Thyroid gland (tissue), 4 donors: ENCODE measurements around the gene YBX3. TPM values are rescaled to one million over a fixed set of nuclear protein-coding genes. Genes with fewer than 3 reads are reported as not detected.

ENCODE experiments used
- DNase-seq, 2 donors: peaks; one replicate each; pipeline ENCODE4 v3.0.0-alpha.2; 2019
- H3K27ac ChIP-seq, 3 donors: fragments of 200-600 bp; sonication (generic); 1 replicate in 2 of 3; 2 replicates in 1 of 3; pipeline ENCODE4 v1.5.1; 2016 to 2019; ENCODE audit warnings: mild to moderate bottlenecking in 1 of 3, moderate library complexity in 1 of 3
- H3K27me3 ChIP-seq: fragments of 200-600 bp; sonication (generic); one replicate; pipeline ENCODE4 v1.5.1; 2019
- H3K36me3 ChIP-seq, 2 donors: fragments of 200-600 bp; sonication (generic); one replicate each; pipeline ENCODE4 v1.5.1; 2016 to 2019
- H3K4me1 ChIP-seq, 2 donors: fragments of 200-600 bp; sonication (generic); one replicate each; pipeline ENCODE4 v1.5.1; 2017 to 2019
- H3K4me3 ChIP-seq, 3 donors: fragments of 200-600 bp; sonication (generic); replicated peaks in 1 of 3; 1 replicate in 2 of 3; 2 replicates in 1 of 3; pipeline ENCODE4 v1.5.1; 2016; ENCODE audit warnings: mild to moderate bottlenecking in 1 of 3
- H3K9me3 ChIP-seq: fragments of 200-600 bp; sonication (generic); one replicate; pipeline ENCODE4 v1.5.1; 2017
- CTCF ChIP-seq, 6 experiments: fragments of 200-600 bp in 3 of 6; fragments of 450-650 bp in 3 of 6; sonication (generic) in 3 of 6; IDR thresholded peaks; one replicate each; pipeline ENCODE4 v1.5.1; 2016 to 2019; ENCODE audit warnings: antibody characterized with exemption in 6 of 6, mild to moderate bottlenecking in 2 of 6, inconsistent platforms in 1 of 6, moderate library complexity in 1 of 6
- POLR2A ChIP-seq, 2 donors: fragments of 450-650 bp; IDR thresholded peaks; one replicate each; pipeline ENCODE4 v1.6.1; 2017; ENCODE audit warnings: antibody characterized with exemption in 2 of 2, mild to moderate bottlenecking in 2 of 2, moderate library complexity in 1 of 2
- WGBS, 2 donors: methylation state at CpG; one replicate each; pipeline ENCODE4 v1.1.5; 2017; 5-methylcytosine and 5-hydroxymethylcytosine counted together
- intact Hi-C: fragments of 100-400 bp; cut with DNase I; formaldehyde crosslinking; loops from one replicate; pipeline ENCODE4 v1.15.1; 2023
- total RNA-seq, 4 donors: library from RNA; depleted of rRNA; stranded (reverse); fragments of >200 nt; gene quantifications; one replicate each; pipeline ENCODE4 v1.2.3, GENCODE V29; 2016

The YBX3 gene
- total RNA-seq, 4 donors from 2014 or later = 123 to 351 (median 233) TPM

GRCh38 chr12:10720974-10721650 lies 2.0 kb downstream of the YBX3 start:
- intact Hi-C loops = no loop called here
- WGBS, 2 donors = 43 to 53% methylated on average over 3 of the region's 3 CpGs
- Histone ChIP-seq H3K4me1 (peaks cover 24 to 52% of the 10 kb centered on the region in 2 donors), H3K27me3 (no peaks in the 10 kb centered on the region), H3K4me3 (peak overlapping the region in 1 of 3 donors; percentile 89), H3K9me3 (no peaks in the 10 kb centered on the region), H3K36me3 (no peaks in the 10 kb centered on the region), H3K27ac (peak overlapping the region; percentile 78 to 98 (median 96))
- TF ChIP-seq POLR2A (IDR thresholded peaks at IDR 0.05) (no peak), CTCF (IDR thresholded peaks at IDR 0.05) (no peak)
- DNase-seq = no peak

- no peak for TF ChIP-seq POLR2A (IDR thresholded peaks at IDR 0.05)
- no peak for TF ChIP-seq CTCF (IDR thresholded peaks at IDR 0.05)
Measured at GRCh38 chr12:10719482-10719881, 3.6 kb downstream of the YBX3 start.

GRCh38 chr12:10718279-10718821 lies 4.8 kb downstream of the YBX3 start:
- WGBS, 2 donors = 60 to 71% methylated on average over 4 of the region's 4 CpGs
- Histone ChIP-seq H3K4me3 (no peak overlapping the region), H3K27me3 (no peaks in the 10 kb centered on the region), H3K27ac (peak overlapping the region in 2 of 3 donors; percentile 47 to 48), H3K9me3 (no peaks in the 10 kb centered on the region), H3K36me3 (peaks cover 17 to 21% of the 10 kb centered on the region in 2 donors), H3K4me1 (peaks cover 19 to 46% of the 10 kb centered on the region in 2 donors)
- TF ChIP-seq POLR2A (IDR thresholded peaks at IDR 0.05) (no peak), CTCF (IDR thresholded peaks at IDR 0.05) (no peak)
- DNase-seq = no peak
- intact Hi-C loops = no loop called here

More at GRCh38 chr12:10719482-10719881, 3.6 kb downstream of the YBX3 start:
- peaks cover 10 to 16% of the 10 kb centered on the region in 2 donors for H3K36me3 ChIP-seq
- intact Hi-C loops = no loop called here
- 83 to 92% methylated on average over 4 of the region's 4 CpGs for WGBS, 2 donors
- DNase-seq = no peak
- H3K27ac ChIP-seq = peak overlapping the region in 1 of 3 donors; percentile 96
- no peaks in the 10 kb centered on the region for H3K27me3 ChIP-seq
- no peak overlapping the region for H3K4me3 ChIP-seq
- peaks cover 24 to 52% of the 10 kb centered on the region in 2 donors for H3K4me1 ChIP-seq
- H3K9me3 ChIP-seq = no peaks in the 10 kb centered on the region

- no peak for DNase-seq
- H3K27ac ChIP-seq = peak overlapping the region in 2 of 3 donors; percentile 47 to 52
- H3K4me3 ChIP-seq = no peak overlapping the region
- H3K36me3 ChIP-seq = peaks cover 26 to 31% of the 10 kb centered on the region in 2 donors
- H3K4me1 ChIP-seq = peaks cover 19 to 46% of the 10 kb centered on the region in 2 donors
- intact Hi-C loops = no loop called here
- no peaks in the 10 kb centered on the region for H3K27me3 ChIP-seq
- TF ChIP-seq POLR2A (IDR thresholded peaks at IDR 0.05) = no peak
- no peaks in the 10 kb centered on the region for H3K9me3 ChIP-seq
- 72% methylated on average over 2 of the region's 2 CpGs for WGBS, 2 donors
Measured at GRCh38 chr12:10717410-10717809, 5.7 kb downstream of the YBX3 start.

GRCh38 chr12:10716704-10717315 lies 6.3 kb downstream of the YBX3 start:
- intact Hi-C loops = no loop called here
- 69 to 71% methylated on average over 6 of the region's 6 CpGs for WGBS, 2 donors
- Histone ChIP-seq H3K36me3 (peaks cover 32 to 36% of the 10 kb centered on the region in 2 donors), H3K27ac (peak overlapping the region; percentile 31 to 52 (median 47)), H3K27me3 (no peaks in the 10 kb centered on the region), H3K4me3 (no peak overlapping the region), H3K4me1 (peaks cover 19 to 46% of the 10 kb centered on the region in 2 donors), H3K9me3 (no peaks in the 10 kb centered on the region)
- TF ChIP-seq POLR2A (IDR thresholded peaks at IDR 0.05) = peak in 1 of 2 donors; percentile 24
- TF ChIP-seq CTCF (IDR thresholded peaks at IDR 0.05) = no peak
- peak; percentile 39 to 45 for DNase-seq
